ENCODE data around the gene CCSER1. TPM values are rescaled to one million over a fixed set of nuclear protein-coding genes. Genes with fewer than 3 reads are reported as not detected.

The CCSER1 gene
- total and polyA plus RNA-seq, 2 of the 8 experiments (the other 6 are each of a cell fraction or from before 2014, with no cell fraction given) = 0.26 to 0.84 TPM

- Histone ChIP-seq H3K4ac (replicated peaks; ENCODE audit: insufficient read length, low read depth, low read length) (no peak overlapping the region), H3K56ac (replicated peaks; ENCODE audit: insufficient read length, low read depth, low read length) (no peak overlapping the region), H3K79me1 (ENCODE audit: low read depth, low read length) (no peaks in the 10 kb centered on the region), H2BK15ac (ENCODE audit: low read length) (no peak overlapping the region), H2BK120ac (replicated peaks; ENCODE audit: low read depth, low read length) (no peak overlapping the region), H3K27me3 (replicated peaks in 1 of 4; ENCODE audit: control insufficient read depth in 3 of 4, extremely low read depth in 1 of 4, insufficient read depth in 3 of 4, low read length in 3 of 4) (no peaks in the 10 kb centered on the region), H3K14ac (ENCODE audit: insufficient read length) (no peak overlapping the region), H3K4me3 (ENCODE audit: extremely low read depth in 1 of 4, insufficient read depth in 2 of 4, low read depth in 3 of 4, low read length in 4 of 4) (no peak overlapping the region), H3K9ac (replicated peaks in 1 of 4; ENCODE audit: extremely low read depth in 1 of 4, low read depth in 3 of 4, low read length in 3 of 4) (no peak overlapping the region), H2BK20ac (ENCODE audit: low read length) (no peak overlapping the region), H4K91ac (replicated peaks; ENCODE audit: insufficient read length, low read length) (no peak overlapping the region), H2AFZ (ENCODE audit: low read length) (no peak overlapping the region), H2AK5ac (ENCODE audit: low read depth, low read length) (no peak overlapping the region), H3K23me2 (ENCODE audit: low read depth, low read length) (no peaks in the 10 kb centered on the region), H3K36me3 (ENCODE audit: control insufficient read depth in 2 of 4, insufficient read depth in 4 of 4, low read length in 3 of 4) (no peaks in the 10 kb centered on the region), H3K4me1 (replicated peaks in 1 of 4; ENCODE audit: control insufficient read depth in 3 of 4, insufficient read depth in 4 of 4, low read length in 3 of 4) (peaks cover 0 to 6% (median 0%) of the 10 kb centered on the region in 4 experiments; a peak in 2 of 7 replicates), H3K18ac (ENCODE audit: extremely low read depth, low read length) (no peak overlapping the region), H3K4me2 (ENCODE audit: insufficient read depth in 1 of 2, low read depth in 2 of 2, low read length in 2 of 2) (no peak overlapping the region), H4K8ac (ENCODE audit: extremely low read depth, insufficient read depth, low read length) (no peak overlapping the region), H3K27ac (ENCODE audit: low read depth, low read length) (no peak overlapping the region), H2BK5ac (ENCODE audit: low read depth, low read length) (no peak overlapping the region), H3K79me2 (ENCODE audit: control insufficient read depth in 1 of 2, insufficient read depth in 2 of 2, low read length in 2 of 2) (no peaks in the 10 kb centered on the region), H2BK12ac (ENCODE audit: low read depth, low read length) (no peak overlapping the region), H3K23ac (ENCODE audit: insufficient read length) (no peak overlapping the region), H4K20me1 (replicated peaks in 1 of 2; ENCODE audit: control insufficient read depth in 1 of 2, insufficient read depth in 2 of 2, low read length in 2 of 2) (no peaks in the 10 kb centered on the region), H3K9me3 (ENCODE audit: insufficient read depth in 2 of 2, low read depth in 1 of 2, low read length in 1 of 2) (no peaks in the 10 kb centered on the region), H4K5ac (ENCODE audit: insufficient read length, low read depth, low read length) (no peak overlapping the region)
- ChIA-PET CTCF (ENCODE audit: partially characterized antibody) (no interaction called here), POLR2A (ENCODE audit: partially characterized antibody) (no interaction called here)
- 86% methylated on average over 1 of the region's 1 CpG; no CpG with 5 or more reads in 1 of the 2 experiments for WGBS, 2 experiments (ENCODE audit: extremely low coverage in 1 of 2, insufficient coverage in 1 of 2, insufficient read length in 1 of 2, insufficient replicate concordance in 2 of 2, low coverage in 1 of 2, low lambda C conversion rate in 2 of 2, missing lambda C conversion rate in 1 of 2)
- DNase-seq (ENCODE audit: low read depth in 1 of 2, low spot score in 2 of 2) = no peak
- no peak for FAIRE-seq
- no peak for TF ChIP-seq TBP (IDR thresholded peaks at IDR 0.05; ENCODE audit: low read depth, low read length)
- TF ChIP-seq RNF2 (IDR thresholded peaks at IDR 0.05; ENCODE audit: borderline replicate concordance, low read depth, low read length, missing control alignments, poor library complexity, severe bottlenecking) = no peak
- no peak for TF ChIP-seq BCL11A (IDR thresholded peaks at IDR 0.05; ENCODE audit: low read depth in 2 of 2, low read length in 2 of 2)
Measured at GRCh38 chr4:90185416-90185815, 58.2 kb downstream of the CCSER1 start.
